Skeletal muscle satellite cell (primary cell): ENCODE data around the gene PIK3C2B.
"Not testable (repeated sequence)": the region's sequence is repeated elsewhere in the genome, so short reads cannot be mapped to it uniquely, and the experiment has no call there.

ENCODE experiments used
- H3K27me3 ChIP-seq: 2 replicates; pipeline ENCODE4 v1.7.0; 2013; ENCODE audit warnings: low read length; ENCODE audit not compliant: control insufficient read depth, insufficient read depth
- H3K36me3 ChIP-seq: 2 replicates; pipeline ENCODE4 v1.7.0; 2013; ENCODE audit warnings: mild to moderate bottlenecking, control low read depth, low read length; ENCODE audit not compliant: insufficient read depth
- H3K4me1 ChIP-seq: 2 replicates; pipeline ENCODE4 v1.7.0; 2013; ENCODE audit warnings: low read length; ENCODE audit not compliant: control insufficient read depth, insufficient read depth
- H3K4me2 ChIP-seq: 2 replicates; pipeline ENCODE4 v1.7.0; 2013; ENCODE audit warnings: mild to moderate bottlenecking, low read length
- H3K4me3 ChIP-seq: 2 replicates; pipeline ENCODE4 v1.7.0; 2013; ENCODE audit warnings: low read length
- H3K9ac ChIP-seq: 2 replicates; pipeline ENCODE4 v1.7.0; 2013; ENCODE audit warnings: mild to moderate bottlenecking, low read depth, low read length, moderate library complexity
- H3K9me3 ChIP-seq: replicated peaks from 2 replicates; pipeline ENCODE4 v1.7.0; 2013; ENCODE audit warnings: mild to moderate bottlenecking, control low read depth, low read length

Gene PIK3C2B

DNA sequence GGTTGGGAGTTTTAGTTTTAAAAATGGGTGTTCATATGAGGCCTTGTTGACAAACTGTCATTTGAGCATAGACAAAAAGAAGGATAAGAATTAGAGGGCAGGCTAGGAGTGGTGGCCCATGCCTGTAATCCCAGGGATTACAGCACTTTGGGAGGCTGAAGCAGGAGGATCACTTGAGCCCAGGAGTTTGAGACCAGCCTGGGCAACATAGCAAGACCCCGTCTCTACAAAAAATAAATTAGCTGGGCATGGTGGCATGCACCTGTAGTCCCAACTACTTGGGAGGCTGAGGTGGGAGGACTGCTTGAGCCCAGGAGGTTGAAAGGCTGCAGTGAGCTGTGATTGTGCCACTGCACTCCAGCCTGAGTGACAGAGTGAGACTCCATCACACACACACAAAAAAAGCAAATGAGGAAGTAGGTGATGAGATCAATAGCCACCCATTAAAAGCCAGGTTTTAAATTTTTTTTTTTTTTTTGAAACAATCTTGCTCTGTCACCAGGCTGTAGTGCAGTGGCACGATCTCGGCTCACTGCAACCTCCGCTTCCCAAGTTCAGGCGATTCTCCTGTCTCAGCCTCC lies 27.4 kb upstream of the PIK3C2B start:
- H3K27me3 ChIP-seq, H3K9ac ChIP-seq, H3K9me3 ChIP-seq, H3K4me3 ChIP-seq, H3K4me2 ChIP-seq: not testable (repeated sequence)
- peaks cover 19% of the 10 kb centered on the region for H3K4me1 ChIP-seq
- H3K36me3 ChIP-seq, result peaks cover 32% of the 10 kb centered on the region

DNA sequence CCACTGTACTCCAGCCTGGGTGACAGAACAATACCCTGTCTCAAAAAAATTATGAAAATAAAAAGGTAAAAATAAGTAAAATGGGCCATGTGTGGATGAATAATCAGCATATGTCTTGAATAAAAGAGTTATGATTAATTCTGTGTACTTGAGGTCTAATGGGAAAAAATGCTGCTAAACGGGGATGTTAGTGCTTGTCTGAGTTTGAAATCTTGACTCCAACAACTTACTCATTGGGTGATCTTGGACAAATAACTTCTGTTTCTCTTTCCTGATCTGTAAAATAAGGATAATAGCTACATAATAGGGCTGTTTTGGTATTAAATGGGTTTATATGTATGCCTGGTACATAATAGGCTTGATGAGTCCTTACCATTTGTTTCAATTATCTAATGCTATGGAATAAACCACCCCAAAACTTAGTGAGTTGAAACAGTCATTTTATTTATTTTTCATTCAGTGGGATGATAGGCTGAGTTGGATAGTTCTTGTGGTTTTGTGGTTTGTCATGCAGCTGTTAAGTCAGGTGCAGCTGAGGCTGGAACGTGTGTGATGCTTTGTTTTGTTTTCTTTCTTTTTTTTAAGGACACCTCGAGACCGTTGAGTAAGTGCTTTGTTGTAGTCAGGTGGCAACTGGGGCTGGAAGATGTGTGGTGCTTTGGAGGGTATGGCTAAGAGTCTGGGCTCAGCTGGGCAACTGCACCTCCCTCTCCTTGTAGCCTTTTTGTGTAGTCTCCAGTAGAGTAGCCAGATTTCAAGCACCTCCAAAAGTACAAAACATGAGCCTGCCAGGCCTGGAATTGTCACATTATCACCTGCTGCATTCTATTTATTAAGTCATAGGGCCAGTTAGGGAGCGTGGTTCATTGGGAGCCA lies 26.5 kb upstream of the PIK3C2B start:
- H3K4me3 ChIP-seq, result no peak overlapping the region
- H3K9ac ChIP-seq, result no peak overlapping the region
- peak overlapping the region; percentile 3 for H3K4me2 ChIP-seq
- H3K4me1 ChIP-seq, result peaks cover 22% of the 10 kb centered on the region
- H3K27me3 ChIP-seq, result no peaks in the 10 kb centered on the region
- no peaks in the 10 kb centered on the region for H3K9me3 ChIP-seq
- peaks cover 25% of the 10 kb centered on the region for H3K36me3 ChIP-seq

- not testable (repeated sequence) for H3K9me3 ChIP-seq, H3K27me3 ChIP-seq, H3K36me3 ChIP-seq
- peak overlapping the region; percentile 95 for H3K9ac ChIP-seq
- H3K4me2 ChIP-seq, result peak overlapping the region; percentile 81
- peak overlapping the region; percentile 94 for H3K4me3 ChIP-seq
- peaks cover 22% of the 10 kb centered on the region for H3K4me1 ChIP-seq
Measured at GRCh38 chr1:204517382-204517781, 22.8 kb upstream of the PIK3C2B start.

DNA sequence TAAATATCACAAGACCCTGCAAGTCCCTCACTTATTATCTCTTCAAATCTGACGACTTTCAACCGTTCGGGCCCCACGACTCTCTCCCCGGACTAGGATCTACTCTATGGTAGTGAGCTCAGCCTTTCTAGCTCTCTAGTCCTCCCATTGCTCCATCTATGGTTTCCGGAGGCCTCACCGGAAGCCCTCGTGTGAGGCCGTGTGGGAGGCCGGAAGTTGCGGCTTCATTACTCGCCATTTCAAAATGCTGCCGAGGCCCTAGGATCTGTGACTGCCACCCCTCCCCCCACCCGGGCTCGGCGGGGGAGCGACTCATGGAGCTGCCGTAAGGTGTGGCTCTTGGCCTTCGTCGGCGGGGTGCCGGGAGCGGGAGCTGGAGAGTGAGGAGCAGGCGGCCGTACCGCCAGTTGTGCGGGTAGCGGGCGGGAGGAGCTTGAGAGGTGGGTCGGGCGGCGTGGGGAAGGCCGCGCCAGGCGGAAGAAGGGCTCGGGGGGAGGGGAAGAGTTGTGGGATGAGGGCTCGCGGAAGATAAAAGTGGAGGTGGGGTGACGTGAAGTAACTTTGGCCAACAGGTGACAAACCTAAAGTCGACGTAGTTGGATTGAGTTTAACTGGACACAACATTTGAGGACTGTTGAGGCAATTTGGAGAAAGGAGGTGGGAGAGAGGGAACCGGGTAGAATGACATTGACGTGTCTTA lies 21.7 kb upstream of the PIK3C2B start, which contains the start of gene MDM4:
Gene MDM4 (plus strand): TSS at position 227 of the 700 bp plus-strand sequence. CDS start 9,113 bp downstream, outside the sequence.
- Histone ChIP-seq H3K4me3 (peak within 1 kb of the TSS; percentile 94), H3K4me2 (peak within 1 kb of the TSS; percentile 81), H3K27me3 (no peaks in the 10 kb centered on the region), H3K36me3 (peaks cover 4% of the 10 kb centered on the region), H3K9ac (peak within 1 kb of the TSS; percentile 95), H3K9me3 (no peaks in the 10 kb centered on the region), H3K4me1 (peaks cover 19% of the 10 kb centered on the region)

- no peak overlapping the region for H3K9ac ChIP-seq
- H3K4me1 ChIP-seq, result peaks cover 8% of the 10 kb centered on the region
- H3K9me3 ChIP-seq, result no peaks in the 10 kb centered on the region
- peaks cover 4% of the 10 kb centered on the region for H3K36me3 ChIP-seq
- H3K27me3 ChIP-seq, result no peaks in the 10 kb centered on the region
- H3K4me2 ChIP-seq, result no peak overlapping the region
- H3K4me3 ChIP-seq, result no peak overlapping the region
Measured at GRCh38 chr1:204514828-204515227, 20.2 kb upstream of the PIK3C2B start.

DNA sequence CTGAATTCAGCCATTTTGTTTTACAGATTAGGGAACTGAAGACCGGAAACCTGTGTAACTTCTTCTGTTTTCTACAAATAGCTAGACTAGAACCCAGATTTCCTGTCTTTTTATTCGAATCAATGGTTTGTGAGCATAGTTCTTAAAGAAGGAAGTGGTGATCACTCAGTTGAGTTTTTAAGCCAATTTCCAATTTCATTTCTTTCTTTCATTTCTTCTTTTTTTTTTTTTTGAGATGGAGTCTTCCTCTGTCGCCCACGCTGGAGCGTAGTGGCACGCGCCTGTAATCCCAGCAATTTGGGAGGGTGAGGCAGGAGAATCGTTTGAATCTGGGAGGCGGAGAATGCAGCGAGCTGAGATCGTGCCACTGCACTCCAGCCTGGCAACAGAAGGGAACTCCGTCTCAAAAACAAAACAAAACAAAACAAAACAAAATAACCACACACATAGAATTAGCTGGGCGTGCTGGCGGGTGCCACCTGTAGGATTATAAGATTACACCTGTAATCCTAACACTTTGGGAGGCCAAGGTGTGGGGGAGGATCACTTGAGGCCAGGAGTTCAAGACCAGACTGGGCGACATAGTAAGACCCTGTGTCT lies 18.6 kb upstream of the PIK3C2B start:
- peaks cover 8% of the 10 kb centered on the region for H3K4me1 ChIP-seq
- no peak overlapping the region for H3K4me2 ChIP-seq
- no peak overlapping the region for H3K9ac ChIP-seq
- H3K36me3 ChIP-seq, result peaks cover 4% of the 10 kb centered on the region
- no peaks in the 10 kb centered on the region for H3K9me3 ChIP-seq
- no peaks in the 10 kb centered on the region for H3K27me3 ChIP-seq
- H3K4me3 ChIP-seq, result no peak overlapping the region

DNA sequence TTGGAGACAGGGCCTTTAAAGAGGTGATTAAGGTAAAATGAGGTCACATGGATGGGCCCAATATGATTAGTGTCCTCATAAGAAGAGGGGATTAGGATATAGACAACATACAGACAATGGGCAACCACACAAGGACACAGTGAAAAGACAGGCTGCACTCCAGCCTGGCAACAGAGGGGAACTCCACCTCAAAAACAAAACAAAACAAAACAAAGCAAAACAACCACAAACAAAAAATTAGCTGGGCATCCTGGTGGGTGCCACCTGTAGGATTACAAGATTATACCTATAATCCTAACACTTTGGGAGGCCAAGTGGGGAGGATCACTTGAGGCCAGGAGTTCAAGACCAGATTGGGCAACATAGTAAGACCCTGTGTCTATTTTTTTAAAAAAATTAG lies 16.8 kb upstream of the PIK3C2B start:
- H3K36me3 ChIP-seq, result no peaks in the 10 kb centered on the region
- H3K9ac ChIP-seq, result no peak overlapping the region
- H3K4me3 ChIP-seq, result no peak overlapping the region
- no peaks in the 10 kb centered on the region for H3K4me1 ChIP-seq
- H3K4me2 ChIP-seq, result no peak overlapping the region
- H3K27me3 ChIP-seq, result no peaks in the 10 kb centered on the region
- H3K9me3 ChIP-seq, result no peaks in the 10 kb centered on the region

DNA sequence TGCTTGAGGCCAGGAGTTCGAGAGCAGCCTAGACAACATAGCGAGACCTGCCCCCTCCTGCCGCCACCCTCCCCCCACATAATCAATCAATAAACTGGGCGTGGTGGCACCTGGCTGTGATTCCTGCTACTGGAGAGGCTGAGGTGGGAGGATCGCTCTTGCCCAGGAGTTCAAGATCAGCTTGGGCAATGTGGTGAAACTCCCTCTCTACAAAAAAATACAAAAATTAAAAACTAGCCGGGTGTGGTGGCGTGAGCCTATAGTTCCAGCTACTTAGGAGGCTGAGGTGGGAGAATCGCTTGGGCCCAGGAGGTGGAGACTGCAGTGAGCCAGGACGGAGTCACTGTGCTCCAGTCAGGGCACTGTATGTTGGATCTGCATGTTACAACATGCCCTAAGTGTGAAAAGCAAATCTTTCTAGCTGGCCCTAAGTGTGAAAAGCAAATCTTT lies 14.6 kb upstream of the PIK3C2B start:
- H3K9ac ChIP-seq, result no peak overlapping the region
- no peak overlapping the region for H3K4me2 ChIP-seq
- H3K36me3 ChIP-seq, result no peaks in the 10 kb centered on the region
- H3K4me3 ChIP-seq, result no peak overlapping the region
- H3K27me3 ChIP-seq, result no peaks in the 10 kb centered on the region
- H3K4me1 ChIP-seq, result peaks cover 3% of the 10 kb centered on the region
- no peaks in the 10 kb centered on the region for H3K9me3 ChIP-seq

DNA sequence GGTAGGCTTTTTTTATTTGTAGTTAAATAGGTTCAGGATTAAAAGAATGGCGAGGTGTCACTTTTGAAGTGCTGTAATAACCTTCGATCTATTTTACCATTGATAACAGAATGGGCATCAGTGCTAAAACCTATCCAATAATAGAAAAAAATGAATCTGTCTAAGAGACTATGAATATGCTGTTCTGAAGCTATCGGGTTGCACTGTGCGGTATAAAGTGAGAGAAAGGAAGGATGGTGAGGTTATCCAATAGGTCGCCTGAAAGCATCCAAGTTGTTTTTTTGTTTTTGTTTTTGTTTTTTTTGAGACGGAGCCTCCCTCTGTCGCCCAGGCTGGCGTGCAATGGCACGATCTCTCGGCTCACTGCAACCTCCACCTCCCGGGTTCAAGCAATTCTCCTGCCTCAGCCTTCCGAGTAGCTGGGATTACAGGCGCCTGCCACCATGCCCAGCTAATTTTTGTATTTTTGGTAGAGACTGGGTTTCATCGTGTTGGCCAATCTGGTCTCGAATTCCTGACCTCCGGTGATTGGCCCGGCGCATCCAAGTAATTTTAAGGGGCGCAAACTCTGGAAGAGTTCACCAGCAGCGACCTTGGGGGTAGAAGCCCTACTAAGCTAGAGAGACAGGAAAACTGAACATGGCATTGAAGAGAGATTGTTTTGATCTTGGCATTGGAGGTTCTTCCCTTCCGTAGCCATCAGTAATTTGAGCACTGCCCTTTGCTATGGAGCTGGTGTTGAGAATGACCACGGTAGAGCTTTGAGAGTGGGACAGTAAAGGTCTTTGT lies 12.9 kb upstream of the PIK3C2B start:
- Histone ChIP-seq H3K4me1 (peaks cover 3% of the 10 kb centered on the region), H3K27me3 (no peaks in the 10 kb centered on the region), H3K4me3 (peak overlapping the region; percentile 81)

DNA sequence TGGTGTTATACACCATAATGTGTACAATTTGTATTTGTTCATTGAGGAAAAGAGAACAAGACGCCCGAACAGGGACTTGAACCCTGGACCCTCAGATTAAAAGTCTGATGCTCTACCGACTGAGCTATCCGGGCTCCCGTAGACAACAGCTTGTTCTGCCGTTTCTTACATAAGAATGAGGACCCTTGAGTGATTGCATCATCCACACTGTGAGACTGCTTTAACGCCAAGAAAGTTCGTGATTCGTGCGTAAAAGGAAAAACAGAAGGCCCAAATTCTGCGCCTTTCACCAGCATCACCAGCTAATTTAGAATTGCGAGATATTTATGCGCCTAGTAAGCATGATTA lies 12.3 kb upstream of the PIK3C2B start:
- no peaks in the 10 kb centered on the region for H3K36me3 ChIP-seq
- peak overlapping the region; percentile 81 for H3K4me3 ChIP-seq
- H3K9ac ChIP-seq, result peak overlapping the region; percentile 82
- no peaks in the 10 kb centered on the region for H3K9me3 ChIP-seq
- peaks cover 3% of the 10 kb centered on the region for H3K4me1 ChIP-seq
- H3K27me3 ChIP-seq, result peaks cover 3% of the 10 kb centered on the region
- peak overlapping the region; percentile 96 for H3K4me2 ChIP-seq

More for the DNA sequence above, 12.9 kb upstream of the PIK3C2B start:
- Histone ChIP-seq H3K9ac (peak overlapping the region; percentile 82), H3K36me3 (no peaks in the 10 kb centered on the region), H3K4me2 (peak overlapping the region; percentile 96), H3K9me3 (no peaks in the 10 kb centered on the region)
